NCI-H1694 (cell line): ENCODE data around the gene NTMT2.

Experiments used
- DNase-seq: peaks from one replicate; lab custom pipeline; 2025; lab: John Stamatoyannopoulos, UW

Gene NTMT2

GRCh38 chr1:170210142-170210541, 64.4 kb downstream of the NTMT2 start:
- DNase-seq: no peak

GRCh38 chr1:170213596-170213995, 67.8 kb downstream of the NTMT2 start:
- DNase-seq: no peak

GRCh38 chr1:170214117-170215032, 68.6 kb downstream of the NTMT2 start:
- DNase-seq: no peak

- DNase-seq: no peak
Observed at GRCh38 chr1:170215072-170215885, 69.5 kb downstream of the NTMT2 start.

- DNase-seq: no peak
Observed at GRCh38 chr1:170217517-170218256, 71.9 kb downstream of the NTMT2 start.

- DNase-seq: no peak
Observed at GRCh38 chr1:170218257-170218650, 72.5 kb downstream of the NTMT2 start.
